Stomach (tissue), 9 donors: ENCODE results near the gene TP53RK. TPM values are rescaled to one million over a fixed set of nuclear protein-coding genes. Genes with fewer than 3 reads are reported as not detected.

Source experiments
- DNase-seq, 2 donors: peaks; one replicate each; pipeline versions ENCODE4 v3.0.0 to v3.0.0-alpha.2; 2013 to 2019
- H3K27ac ChIP-seq, 5 donors: fragments of 200-600 bp in 4 of 5; sonication (generic) in 4 of 5; one replicate each; pipeline ENCODE4 v1.5.1; 2013 to 2019; ENCODE audit warnings: mild to moderate bottlenecking in 1 of 5, moderate library complexity in 1 of 5
- H3K27me3 ChIP-seq, 3 donors: fragments of 200-600 bp; sonication (generic); one replicate each; pipeline ENCODE4 v1.5.1; 2017 to 2019; ENCODE audit warnings: mixed run types in 1 of 3
- H3K36me3 ChIP-seq, 4 donors: fragments of 200-600 bp; sonication (generic); 1 replicate in 3 of 4; 2 replicates in 1 of 4; pipeline ENCODE4 v1.5.1; 2016 to 2019
- H3K4me1 ChIP-seq, 4 donors: fragments of 200-600 bp; sonication (generic); one replicate each; pipeline ENCODE4 v1.5.1; 2016 to 2019
- H3K4me3 ChIP-seq, 4 donors: fragments of 200-600 bp; sonication (generic) in 3 of 4; one replicate each; pipeline ENCODE4 v1.5.1; 2016 to 2019; ENCODE audit warnings: mild to moderate bottlenecking in 1 of 4
- H3K9me3 ChIP-seq, 4 donors: fragments of 200-600 bp; sonication (generic); one replicate each; pipeline ENCODE4 v1.5.1; 2016 to 2019
- EP300 ChIP-seq: sonication (generic); formaldehyde crosslinking; IDR thresholded peaks from one replicate; pipeline ENCODE4 v1.6.1; 2017; ENCODE audit warnings: antibody characterized with exemption
- POLR2A ChIP-seq, 4 donors: fragments of 450-650 bp; IDR thresholded peaks; one replicate each; pipeline ENCODE4 v1.6.1; 2016; ENCODE audit warnings: antibody characterized with exemption in 4 of 4, control low read depth in 2 of 4, mild to moderate bottlenecking in 1 of 4, moderate library complexity in 1 of 4
- POLR2AphosphoS5 ChIP-seq, 3 donors: sonication (generic); formaldehyde crosslinking; IDR thresholded peaks; one replicate each; pipeline ENCODE4 v1.6.1; 2016; ENCODE audit warnings: antibody characterized with exemption in 3 of 3
- WGBS, 5 donors: extraction: QIAGEN DNeasy Blood & Tissue Kit in 3 of 5; methylation state at CpG; one replicate each; pipeline versions ENCODE4 v1.1.5 to v1.1.7; 2013 to 2018; 5-methylcytosine and 5-hydroxymethylcytosine counted together
- intact Hi-C: fragments of 100-400 bp; cut with DNase I; formaldehyde crosslinking; loops from one replicate; pipeline ENCODE4 v1.15.1; 2023; ENCODE audit warnings: low total_unique reads
- polyA plus RNA-seq, 3 donors: library from polyadenylated mRNA; stranded (reverse); fragments of 200-250 nt; gene quantifications; one replicate each; pipeline ENCODE4 v1.2.3, GENCODE V29; 2013
- total RNA-seq, 5 donors: library from RNA; depleted of rRNA; stranded (reverse); fragments of >200 nt; gene quantifications; one replicate each; pipeline versions ENCODE4 v1.1.0 to v1.2.3, GENCODE V29; 2014 to 2016
- TF ChIP-seq, protein P1 (sequence below), 7 experiments: fragments of 450-650 bp in 4 of 7; fragments of 200-600 bp in 3 of 7; sonication (generic) in 3 of 7; IDR thresholded peaks; one replicate each; pipeline ENCODE4 v1.5.1; 2016 to 2019; ENCODE audit warnings: antibody characterized with exemption in 7 of 7, control low read depth in 2 of 7, mild to moderate bottlenecking in 1 of 7
- donor health status: healthy with polysubstance abuse.
- donor health status: Bipolar disorder and iron deficiency.
- donor health status: healthy.

TP53RK gene
- total and polyA plus RNA-seq, 8 donors = 1.8 to 64.3 (median 12.9) TPM

DNA sequence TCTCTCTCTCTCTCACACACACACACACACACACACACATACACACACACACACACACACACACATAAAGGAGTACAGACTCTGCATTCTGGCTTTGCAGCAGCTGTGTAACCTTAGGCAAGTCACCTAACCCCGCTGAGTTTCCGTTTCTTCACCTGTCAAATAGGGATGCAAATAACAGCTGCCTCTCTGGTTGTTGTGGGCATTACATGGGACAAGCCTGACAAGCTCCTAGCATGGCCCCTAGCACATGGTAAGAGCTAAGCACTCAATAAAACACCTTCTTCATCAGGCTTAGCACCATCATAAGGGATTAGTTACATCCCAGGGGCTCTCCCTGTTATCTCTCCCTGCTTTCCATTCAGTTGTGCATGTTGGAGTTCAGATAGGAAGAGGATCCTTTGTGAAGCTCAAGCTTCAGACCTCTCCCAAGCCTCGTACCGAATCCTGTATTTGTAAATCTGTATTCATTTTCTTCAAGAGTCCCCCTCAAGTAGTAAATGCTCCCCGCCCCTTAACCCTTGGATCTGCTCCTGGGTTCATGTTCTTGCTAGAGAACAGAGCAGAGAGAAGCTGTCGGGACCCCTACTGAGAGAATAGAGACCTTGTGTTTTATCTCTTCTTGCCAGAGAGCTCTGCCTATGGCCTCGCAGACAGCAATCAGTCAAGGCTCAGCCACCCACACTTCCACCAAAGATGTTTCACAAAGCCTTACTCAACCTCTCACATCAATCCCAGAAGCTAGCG, 40.2 kb downstream of the TP53RK start:
- Histone ChIP-seq H3K27ac (no peak overlapping the region), H3K27me3 (peaks cover 0 to 35% (median 11%) of the 10 kb centered on the region in 3 donors), H3K36me3 (no peaks in the 10 kb centered on the region), H3K9me3 (no peaks in the 10 kb centered on the region), H3K4me3 (no peak overlapping the region), H3K4me1 (peaks cover 0 to 9% (median 7%) of the 10 kb centered on the region in 4 donors)
- intact Hi-C loops = no loop called here
- no peak for TF ChIP-seq POLR2A (IDR thresholded peaks at IDR 0.05)
- TF ChIP-seq, protein P1, sequence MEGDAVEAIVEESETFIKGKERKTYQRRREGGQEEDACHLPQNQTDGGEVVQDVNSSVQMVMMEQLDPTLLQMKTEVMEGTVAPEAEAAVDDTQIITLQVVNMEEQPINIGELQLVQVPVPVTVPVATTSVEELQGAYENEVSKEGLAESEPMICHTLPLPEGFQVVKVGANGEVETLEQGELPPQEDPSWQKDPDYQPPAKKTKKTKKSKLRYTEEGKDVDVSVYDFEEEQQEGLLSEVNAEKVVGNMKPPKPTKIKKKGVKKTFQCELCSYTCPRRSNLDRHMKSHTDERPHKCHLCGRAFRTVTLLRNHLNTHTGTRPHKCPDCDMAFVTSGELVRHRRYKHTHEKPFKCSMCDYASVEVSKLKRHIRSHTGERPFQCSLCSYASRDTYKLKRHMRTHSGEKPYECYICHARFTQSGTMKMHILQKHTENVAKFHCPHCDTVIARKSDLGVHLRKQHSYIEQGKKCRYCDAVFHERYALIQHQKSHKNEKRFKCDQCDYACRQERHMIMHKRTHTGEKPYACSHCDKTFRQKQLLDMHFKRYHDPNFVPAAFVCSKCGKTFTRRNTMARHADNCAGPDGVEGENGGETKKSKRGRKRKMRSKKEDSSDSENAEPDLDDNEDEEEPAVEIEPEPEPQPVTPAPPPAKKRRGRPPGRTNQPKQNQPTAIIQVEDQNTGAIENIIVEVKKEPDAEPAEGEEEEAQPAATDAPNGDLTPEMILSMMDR (IDR thresholded peaks at IDR 0.05) = no peak
- TF ChIP-seq POLR2AphosphoS5 (IDR thresholded peaks at IDR 0.05) = no peak
- TF ChIP-seq EP300 = no peak
- 67 to 80% (median 76%) methylated on average over 8 of the region's 8 CpGs for WGBS, 5 donors
- DNase-seq = no peak

DNA sequence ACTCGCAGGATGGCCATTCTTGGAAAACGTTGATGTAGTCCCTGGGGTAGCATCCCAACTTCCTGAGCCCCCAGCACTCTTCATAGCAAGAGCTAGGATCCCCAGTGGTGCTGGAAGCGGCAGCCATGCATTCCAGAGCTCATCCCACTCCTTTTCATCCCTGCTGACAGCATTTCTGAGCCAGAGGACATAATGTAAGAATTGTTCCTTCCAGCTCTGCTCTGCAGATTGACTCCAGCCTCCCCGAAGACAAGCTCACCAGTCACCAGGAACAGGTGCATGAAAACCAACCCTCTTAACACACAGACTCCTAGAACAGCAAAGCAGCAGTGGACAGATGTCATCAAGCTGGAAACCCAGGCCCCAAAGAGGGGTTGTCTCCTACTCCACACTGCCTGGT, 41.8 kb downstream of the TP53RK start:
- H3K9me3 ChIP-seq = no peaks in the 10 kb centered on the region
- intact Hi-C loops = no loop called here
- no peak overlapping the region for H3K27ac ChIP-seq
- TF ChIP-seq, protein P1 (IDR thresholded peaks at IDR 0.05) = no peak
- TF ChIP-seq POLR2A (IDR thresholded peaks at IDR 0.05) (no peak), EP300 (no peak), POLR2AphosphoS5 (IDR thresholded peaks at IDR 0.05) (no peak)
- H3K4me1 ChIP-seq = peaks cover 0 to 9% (median 7%) of the 10 kb centered on the region in 4 donors
- H3K27me3 ChIP-seq = peaks cover 0 to 20% (median 11%) of the 10 kb centered on the region in 3 donors
- no peaks in the 10 kb centered on the region for H3K36me3 ChIP-seq
- 60 to 73% (median 66%) methylated on average over 4 of the region's 4 CpGs for WGBS, 5 donors
- no peak for DNase-seq
- no peak overlapping the region for H3K4me3 ChIP-seq

DNA sequence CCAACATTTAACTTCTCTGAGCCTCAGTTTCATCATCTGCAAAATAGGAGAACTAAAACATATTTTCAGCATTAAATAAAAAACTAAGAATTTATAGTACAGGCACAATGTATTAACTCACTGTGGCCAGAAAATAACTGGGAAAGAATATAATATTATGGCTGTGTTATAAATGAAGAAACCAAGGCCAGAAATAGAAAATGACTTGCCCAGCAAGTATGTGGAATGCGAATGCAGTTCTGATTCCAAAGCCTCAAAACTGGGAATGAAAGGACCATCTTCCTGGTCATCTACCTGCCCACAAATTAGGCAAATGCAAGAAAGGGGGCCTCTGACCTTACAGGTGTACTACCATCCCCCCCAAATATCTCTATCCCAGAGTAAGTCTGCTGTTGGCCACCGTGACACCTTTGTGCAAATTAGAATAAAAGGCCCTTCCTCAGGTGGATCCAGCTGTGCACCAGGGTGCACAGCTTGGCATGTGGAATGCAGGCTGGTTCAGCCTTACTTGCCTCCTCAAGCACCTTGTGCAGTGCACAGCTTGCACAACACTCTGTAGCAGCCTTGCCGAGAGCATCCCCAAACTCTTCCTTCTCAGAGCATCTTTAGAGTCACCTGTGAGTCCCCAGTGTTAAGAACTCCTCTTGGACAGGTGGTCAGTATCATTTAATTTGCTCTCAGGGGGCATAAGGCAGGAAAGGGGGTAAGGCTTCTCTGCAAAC, 42.4 kb downstream of the TP53RK start:
- Histone ChIP-seq H3K4me1 (peaks cover 0 to 9% (median 7%) of the 10 kb centered on the region in 4 donors), H3K27me3 (peaks cover 0 to 13% (median 11%) of the 10 kb centered on the region in 3 donors), H3K36me3 (no peaks in the 10 kb centered on the region), H3K27ac (no peak overlapping the region), H3K9me3 (no peaks in the 10 kb centered on the region), H3K4me3 (no peak overlapping the region)
- 89 to 97% (median 94%) methylated on average over 3 of the region's 3 CpGs for WGBS, 5 donors
- intact Hi-C loops = no loop called here
- no peak for DNase-seq
- TF ChIP-seq, protein P1 (IDR thresholded peaks at IDR 0.05) = no peak
- TF ChIP-seq EP300 = no peak
- no peak for TF ChIP-seq POLR2A (IDR thresholded peaks at IDR 0.05)
- TF ChIP-seq POLR2AphosphoS5 (IDR thresholded peaks at IDR 0.05) = no peak

DNA sequence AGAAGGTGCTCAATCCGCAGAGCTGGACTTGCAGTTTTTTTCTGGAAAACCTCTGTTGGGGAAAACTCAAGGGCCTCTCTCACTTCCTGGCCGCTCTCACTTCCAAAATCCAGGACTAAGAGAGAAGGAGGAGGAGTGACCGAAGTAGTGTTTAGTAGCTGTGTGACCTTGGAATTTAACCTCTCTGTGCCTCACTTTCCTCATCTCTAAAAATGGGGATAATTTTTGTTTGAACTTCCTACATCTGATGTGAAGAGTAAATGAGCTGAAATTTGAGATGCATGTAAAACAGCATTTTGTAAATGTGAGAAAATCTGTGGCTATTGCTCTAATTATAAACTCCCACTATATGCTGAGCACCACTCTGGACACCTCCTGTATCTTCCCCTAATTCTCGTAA, 43.1 kb downstream of the TP53RK start:
- 73 to 84% (median 81%) methylated on average over 4 of the region's 4 CpGs for WGBS, 5 donors
- TF ChIP-seq EP300 = no peak
- Histone ChIP-seq H3K27ac (no peak overlapping the region), H3K27me3 (peaks cover 0 to 6% (median 5%) of the 10 kb centered on the region in 3 donors), H3K4me3 (no peak overlapping the region), H3K9me3 (no peaks in the 10 kb centered on the region), H3K36me3 (no peaks in the 10 kb centered on the region), H3K4me1 (peaks cover 0 to 4% (median 3%) of the 10 kb centered on the region in 4 donors)
- intact Hi-C loops = no loop called here
- no peak for DNase-seq
